ENCODE measurements around the gene ABLIM2. TPM values are rescaled to one million over a fixed set of nuclear protein-coding genes. Genes with fewer than 3 reads are reported as not detected.

ABLIM2 gene
- total and polyA plus RNA-seq, 2 of the 4 experiments (the other 2 are of a cell fraction) = under 0.01 to 0.10 TPM

- H3K79me1 ChIP-seq (ENCODE audit: low read depth in 1 of 2, low read length in 2 of 2) = peaks cover 0 to 2% of the 10 kb centered on the region in 2 experiments; a peak in 1 of 4 replicates
- no TSS peak for BruUV-seq (replicated peaks)
- TF ChIP-seq RCOR1 (IDR thresholded peaks at IDR 0.05; ENCODE audit: insufficient replicate concordance, low read length) = no peak
- TF ChIP-seq RFX5 (IDR thresholded peaks at IDR 0.05; ENCODE audit: low read depth, low read length) = no peak
- no peak for TF ChIP-seq CTCF (conservative IDR thresholded peaks at IDR 0.05; ENCODE audit: low read depth, low read length)
- no peak for TF ChIP-seq SMC3 (IDR thresholded peaks at IDR 0.05; ENCODE audit: low read depth, low read length)
- no peak for TF ChIP-seq ELK1 (IDR thresholded peaks at IDR 0.05; ENCODE audit: borderline replicate concordance, low read depth, low read length)
- no peak for TF ChIP-seq NFE2L2 (IDR thresholded peaks at IDR 0.05; ENCODE audit: low read depth, low read length)
- no peak for TF ChIP-seq POLR2A (IDR thresholded peaks at IDR 0.05; ENCODE audit: low read depth, low read length)
- TF ChIP-seq MAFK (IDR thresholded peaks at IDR 0.05; ENCODE audit: low read depth, low read length) = no peak
- no peak for TF ChIP-seq RAD21 (IDR thresholded peaks at IDR 0.05; ENCODE audit: low read length)
- no peak for TF ChIP-seq FOS (IDR thresholded peaks at IDR 0.05; ENCODE audit: low read depth, low read length)
- TF ChIP-seq CHD1 (IDR thresholded peaks at IDR 0.05; ENCODE audit: low read depth, low read length) = no peak
- no peak for TF ChIP-seq BHLHE40 (IDR thresholded peaks at IDR 0.05; ENCODE audit: low read depth, low read length)
- TF ChIP-seq MXI1 (IDR thresholded peaks at IDR 0.05; ENCODE audit: borderline replicate concordance, low read depth, low read length) = no peak
- no peak for TF ChIP-seq USF2 (IDR thresholded peaks at IDR 0.05; ENCODE audit: low read depth, low read length)
- TF ChIP-seq CEBPB (IDR thresholded peaks at IDR 0.05; ENCODE audit: low read depth, low read length) = no peak
- TF ChIP-seq MAZ (IDR thresholded peaks at IDR 0.05; ENCODE audit: borderline replicate concordance, low read depth, low read length) = no peak
- H2BK120ac ChIP-seq (ENCODE audit: low read depth, low read length) = no peak overlapping the region
- ATAC-seq (ENCODE audit: low read depth) = no peak
- WGBS, 2 experiments (ENCODE audit: extremely low coverage in 2 of 2, insufficient read length in 1 of 2) = 87% methylated on average over 6 of the region's 14 CpGs; no CpG with 5 or more reads in 1 of the 2 experiments
- no peak overlapping the region for H2AK9ac ChIP-seq (replicated peaks; ENCODE audit: low read depth, low read length, poor library complexity)
- DNase-seq = no peak
- no peak overlapping the region for H3K27ac ChIP-seq (ENCODE audit: insufficient read depth, low read length)
- H2BK15ac ChIP-seq (ENCODE audit: low read depth, low read length) = no peak overlapping the region
- H4K8ac ChIP-seq (ENCODE audit: low read depth in 2 of 2, low read length in 2 of 2) = no peak overlapping the region
- CTCF ChIA-PET = interaction anchor here (1.1 kb wide), 1 partner anchor 14 kb away, joined by 3 read pairs; no protein-coding TSS in a partner anchor
- H2BK20ac ChIP-seq (ENCODE audit: low read depth, low read length) = no peak overlapping the region
- no peak overlapping the region for H2AK5ac ChIP-seq (ENCODE audit: low read depth, low read length)
- H4K20me1 ChIP-seq (ENCODE audit: insufficient read depth, low read length) = no peaks in the 10 kb centered on the region
- intact Hi-C loops (cut with micrococcal nuclease) = no loop called here
- no peak overlapping the region for H3K14ac ChIP-seq (replicated peaks; ENCODE audit: low read depth, low read length)
- H3K18ac ChIP-seq (ENCODE audit: low read depth, low read length) = no peak overlapping the region
- no peaks in the 10 kb centered on the region for H3K36me3 ChIP-seq (ENCODE audit: control insufficient read depth, insufficient read depth, low read length)
- H3K56ac ChIP-seq (ENCODE audit: extremely low read depth, insufficient read depth, low read length) = no peak overlapping the region
- no peaks in the 10 kb centered on the region for H3K27me3 ChIP-seq (ENCODE audit: control insufficient read depth, insufficient read depth, low read length)
- no peak overlapping the region for H2AFZ ChIP-seq (replicated peaks; ENCODE audit: low read length, poor library complexity)
- no peak overlapping the region for H4K91ac ChIP-seq (ENCODE audit: insufficient read depth, low read depth, low read length)
- H3K9me3 ChIP-seq (ENCODE audit: control insufficient read depth, insufficient read depth, low read length) = no peaks in the 10 kb centered on the region
- no peak overlapping the region for H3K23ac ChIP-seq (ENCODE audit: low read depth, low read length)
- no peaks in the 10 kb centered on the region; the same call in none of the 2 replicates for H3K9me1 ChIP-seq (ENCODE audit: insufficient read depth, low read length)
- H4K5ac ChIP-seq (ENCODE audit: low read depth, low read length) = no peak overlapping the region
- H2BK5ac ChIP-seq (ENCODE audit: low read depth, low read length, poor library complexity, severe bottlenecking) = no peak overlapping the region
- H3K4me1 ChIP-seq (ENCODE audit: control insufficient read depth, insufficient read depth, low read length) = peaks cover 7% of the 10 kb centered on the region
- H3K4ac ChIP-seq (ENCODE audit: low read depth, low read length) = no peak overlapping the region
- H3K4me3 ChIP-seq (ENCODE audit: insufficient read depth, low read depth, low read length) = no peak overlapping the region
- no peak overlapping the region for H3K9ac ChIP-seq (ENCODE audit: low read depth, low read length)
- in situ Hi-C loops (cut with MboI; ENCODE audit: low sequenced_read_pairs) = no loop called here
- no peak overlapping the region for H3K4me2 ChIP-seq (ENCODE audit: low read depth, low read length)
- dilution Hi-C loops (cut with HindIII; ENCODE audit: low sequenced_read_pairs, unreplicated experiment) = no loop called here
- POLR2A ChIA-PET (ENCODE audit: unreplicated experiment) = no interaction called here
Measured at GRCh38 chr4:7945709-7946380, 212.8 kb downstream of the ABLIM2 start.
